H1 (cell line): ENCODE data around the gene VSIG2. TPM values are rescaled to one million over a fixed set of nuclear protein-coding genes. Genes with fewer than 3 reads are reported as not detected.
A peak's percentile ranks its signal among the peaks of the same experiment; 100 is the strongest.

Source experiments
- CTCF ChIA-PET: fragments of 300-600 bp; sonication (Branson Sonifier 250); formaldehyde crosslinking; loops from one replicate; lab custom pipeline; 2021; ENCODE audit not compliant: partially characterized antibody; lab: Charles Lee
- POLR2A ChIA-PET: fragments of 300-600 bp; sonication (Branson Sonifier 250); formaldehyde crosslinking; loops from one replicate; lab custom pipeline; 2021; ENCODE audit warnings: inconsistent platforms; ENCODE audit not compliant: partially characterized antibody; lab: Charles Lee
- DNase-seq, 2 experiments: peaks; one replicate each; pipeline versions ENCODE4 v3.0.0 to v3.0.0-alpha.2; 2010 to 2022; ENCODE audit warnings: low spot score in 2 of 2, low read depth in 1 of 2, mixed read lengths in 1 of 2
- FAIRE-seq: peaks from 2 replicates; lab custom pipeline; 2011; peaks lifted over from hg19 to GRCh38; lab: Jason Lieb, UNC
- H2AFZ ChIP-seq: 2 replicates; pipeline ENCODE4 v1.8.1; 2012; ENCODE audit warnings: low read length, inconsistent platforms
- H2AK5ac ChIP-seq: 2 replicates; pipeline ENCODE4 v1.6.1; 2013; ENCODE audit warnings: low read depth, low read length
- H2BK120ac ChIP-seq: replicated peaks from 2 replicates; pipeline ENCODE3; 2013; ENCODE audit warnings: low read depth, low read length, inconsistent platforms
- H2BK12ac ChIP-seq: 2 replicates; pipeline ENCODE4 v1.6.1; 2013; ENCODE audit warnings: low read depth, low read length
- H2BK15ac ChIP-seq: 2 replicates; pipeline ENCODE4 v1.6.1; 2013; ENCODE audit warnings: low read length
- H2BK20ac ChIP-seq: 2 replicates; pipeline ENCODE4 v1.6.1; 2013; ENCODE audit warnings: low read length
- H2BK5ac ChIP-seq: 2 replicates; pipeline ENCODE4 v1.6.1; 2013; ENCODE audit warnings: low read depth, low read length
- H3K14ac ChIP-seq: 2 replicates; pipeline ENCODE4 v1.6.1; 2013; ENCODE audit warnings: inconsistent platforms; ENCODE audit not compliant: insufficient read length
- H3K18ac ChIP-seq: 2 replicates; pipeline ENCODE4 v1.6.1; 2013; ENCODE audit warnings: low read length; ENCODE audit errors: extremely low read depth
- H3K23ac ChIP-seq: 2 replicates; pipeline ENCODE4 v1.6.1; 2013; ENCODE audit warnings: inconsistent platforms; ENCODE audit not compliant: insufficient read length
- H3K23me2 ChIP-seq: 2 replicates; pipeline ENCODE4 v1.6.1; 2013; ENCODE audit warnings: low read depth, low read length
- H3K27ac ChIP-seq: 2 replicates; pipeline ENCODE4 v1.6.1; 2011; ENCODE audit warnings: low read depth, low read length, inconsistent platforms
- H3K27me3 ChIP-seq, 4 experiments: replicated peaks in 1 of 4; 1 replicate in 1 of 4; 2 replicates in 3 of 4; pipeline versions ENCODE4 v1.6.1 to v1.8.1; 2011 to 2013; ENCODE audit warnings: low read length in 3 of 4, mild to moderate bottlenecking in 3 of 4, inconsistent platforms in 2 of 4, mixed read lengths in 2 of 4, moderate library complexity in 1 of 4; ENCODE audit not compliant: control insufficient read depth in 3 of 4, insufficient read depth in 3 of 4; ENCODE audit errors: extremely low read depth in 1 of 4
- H3K36me3 ChIP-seq, 4 experiments: 2 replicates each; pipeline versions ENCODE4 v1.6.1 to v1.8.1; 2011 to 2013; ENCODE audit warnings: mild to moderate bottlenecking in 4 of 4, low read length in 3 of 4, moderate library complexity in 2 of 4, control low read depth in 1 of 4, inconsistent platforms in 1 of 4; ENCODE audit not compliant: insufficient read depth in 4 of 4, control insufficient read depth in 2 of 4
- H3K4ac ChIP-seq: replicated peaks from 2 replicates; pipeline ENCODE3; 2013; ENCODE audit warnings: low read length, low read depth, mixed read lengths, inconsistent platforms; ENCODE audit not compliant: insufficient read length
- H3K4me1 ChIP-seq, 4 experiments: replicated peaks in 1 of 4; 1 replicate in 1 of 4; 2 replicates in 3 of 4; pipeline versions ENCODE4 v1.6.1 to v1.8.1; 2011 to 2013; ENCODE audit warnings: low read length in 3 of 4, inconsistent platforms in 2 of 4, mixed read lengths in 1 of 4; ENCODE audit not compliant: insufficient read depth in 4 of 4, control insufficient read depth in 3 of 4
- H3K4me2 ChIP-seq, 2 experiments: 2 replicates each; pipeline versions ENCODE4 v1.6.1 to v1.8.1; 2011 to 2013; ENCODE audit warnings: low read depth in 2 of 2, low read length in 2 of 2, control low read depth in 1 of 2, inconsistent platforms in 1 of 2, mild to moderate bottlenecking in 1 of 2; ENCODE audit not compliant: insufficient read depth in 1 of 2
- H3K4me3 ChIP-seq, 4 experiments: fragments of 200-600, 300-600 bp in 1 of 4; sonication (generic), shearing (Covaris generic), sonication (Bioruptor Twin) in 1 of 4; 2 replicates each; pipeline versions ENCODE4 v1.5.1 to v1.8.1; 2011 to 2016; ENCODE audit warnings: low read length in 4 of 4, low read depth in 3 of 4, control low read depth in 2 of 4, inconsistent platforms in 2 of 4, mild to moderate bottlenecking in 2 of 4, mixed read lengths in 1 of 4, moderate library complexity in 1 of 4; ENCODE audit not compliant: insufficient read depth in 2 of 4; ENCODE audit errors: extremely low read depth in 1 of 4
- H3K56ac ChIP-seq: replicated peaks from 2 replicates; pipeline ENCODE3; 2013; ENCODE audit warnings: low read depth, mild to moderate bottlenecking, mixed read lengths, low read length, inconsistent platforms; ENCODE audit not compliant: insufficient read length
- H3K79me1 ChIP-seq: 2 replicates; pipeline ENCODE4 v1.6.1; 2013; ENCODE audit warnings: low read depth, low read length, control low read depth
- H3K79me2 ChIP-seq, 2 experiments: 2 replicates each; pipeline versions ENCODE4 v1.6.1 to v1.8.1; 2012 to 2013; ENCODE audit warnings: low read length in 2 of 2, mild to moderate bottlenecking in 2 of 2, inconsistent platforms in 1 of 2; ENCODE audit not compliant: insufficient read depth in 2 of 2, control insufficient read depth in 1 of 2
- H3K9ac ChIP-seq, 4 experiments: replicated peaks in 1 of 4; 1 replicate in 1 of 4; 2 replicates in 3 of 4; pipeline versions ENCODE4 v1.6.1 to v1.8.1; 2011 to 2013; ENCODE audit warnings: low read depth in 3 of 4, low read length in 3 of 4, control low read depth in 2 of 4, mild to moderate bottlenecking in 2 of 4, moderate library complexity in 2 of 4, inconsistent platforms in 1 of 4; ENCODE audit errors: extremely low read depth in 1 of 4
- H3K9me3 ChIP-seq, 2 experiments: 2 replicates each; pipeline versions ENCODE4 v1.6.1 to v1.8.1; 2012 to 2013; ENCODE audit warnings: mild to moderate bottlenecking in 2 of 2, moderate library complexity in 2 of 2, control low read depth in 1 of 2, inconsistent platforms in 1 of 2, low read depth in 1 of 2, low read length in 1 of 2, mixed read lengths in 1 of 2; ENCODE audit not compliant: insufficient read depth in 2 of 2
- H4K20me1 ChIP-seq, 2 experiments: replicated peaks in 1 of 2; 2 replicates each; pipeline versions ENCODE3 to v1.8.1; 2011 to 2013; ENCODE audit warnings: inconsistent platforms in 2 of 2, low read length in 2 of 2, mild to moderate bottlenecking in 1 of 2; ENCODE audit not compliant: insufficient read depth in 2 of 2, control insufficient read depth in 1 of 2
- H4K5ac ChIP-seq: 2 replicates; pipeline ENCODE4 v1.6.1; 2013; ENCODE audit warnings: low read length, low read depth, mixed read lengths, inconsistent platforms; ENCODE audit not compliant: insufficient read length
- H4K8ac ChIP-seq: 2 replicates; pipeline ENCODE4 v1.8.0; 2013; ENCODE audit warnings: mild to moderate bottlenecking, moderate library complexity, low read length, inconsistent platforms; ENCODE audit not compliant: insufficient read depth; ENCODE audit errors: extremely low read depth
- H4K91ac ChIP-seq: replicated peaks from 2 replicates; pipeline ENCODE3; 2013; ENCODE audit warnings: low read length, mixed read lengths, inconsistent platforms; ENCODE audit not compliant: insufficient read length
- BACH1 ChIP-seq: IDR thresholded peaks from 2 replicates; pipeline ENCODE4 v1.6.1; 2012; ENCODE audit warnings: low read length, improper control_type of control experiment
- EP300 ChIP-seq, 2 experiments: IDR thresholded peaks; 1 replicate in 1 of 2; 2 replicates in 1 of 2; pipeline ENCODE4 v1.6.1; 2011 to 2012; ENCODE audit warnings: low read depth in 2 of 2, low read length in 2 of 2, mild to moderate bottlenecking in 2 of 2, borderline replicate concordance in 1 of 2, inconsistent platforms in 1 of 2, moderate library complexity in 1 of 2
- EZH2 ChIP-seq: fragments of 200-600 bp; sonication (generic); IDR thresholded peaks from 2 replicates; pipeline ENCODE4 v1.7.1; 2012; ENCODE audit warnings: low read depth, mild to moderate bottlenecking, moderate library complexity, low read length, inconsistent platforms; ENCODE audit not compliant: severe bottlenecking
- JUND ChIP-seq: IDR thresholded peaks from 2 replicates; pipeline ENCODE4 v1.6.1; 2011; ENCODE audit warnings: mild to moderate bottlenecking, improper control_type of control experiment, low read length
- MAFK ChIP-seq: IDR thresholded peaks from 2 replicates; pipeline ENCODE4 v1.6.1; 2012; ENCODE audit warnings: low read depth, mild to moderate bottlenecking, improper control_type of control experiment, low read length
- PHF8 ChIP-seq: fragments of 200-600 bp; sonication (generic); conservative IDR thresholded peaks from 2 replicates; pipeline ENCODE4 v1.7.1; 2012; ENCODE audit warnings: low read depth, mild to moderate bottlenecking, inconsistent platforms, low read length, moderate library complexity
- POLR2A ChIP-seq, 2 experiments: IDR thresholded peaks; 1 replicate in 1 of 2; 2 replicates in 1 of 2; pipeline ENCODE4 v1.6.1; 2011; ENCODE audit warnings: low read depth in 2 of 2, low read length in 2 of 2, mild to moderate bottlenecking in 2 of 2; ENCODE audit errors: control extremely low read depth in 1 of 2
- RFX5 ChIP-seq: IDR thresholded peaks from 2 replicates; pipeline ENCODE4 v1.6.1; 2011; ENCODE audit warnings: low read depth, low read length, improper control_type of control experiment, borderline replicate concordance
- RNF2 ChIP-seq: fragments of 200-900, 300-1000 bp; sonication (generic); IDR thresholded peaks from 2 replicates; pipeline ENCODE4 v1.7.1; 2016; ENCODE audit warnings: borderline replicate concordance, low read depth, mild to moderate bottlenecking, antibody characterized with exemption, low read length; ENCODE audit not compliant: poor library complexity, severe bottlenecking; ENCODE audit errors: missing control alignments
- SIRT6 ChIP-seq: IDR thresholded peaks from one replicate; pipeline ENCODE4 v1.7.1; 2012; ENCODE audit warnings: low read length, inconsistent platforms
- SP4 ChIP-seq: IDR thresholded peaks from 2 replicates; pipeline ENCODE4 v1.6.1; 2012; ENCODE audit warnings: low read length, inconsistent platforms
- USF2 ChIP-seq: IDR thresholded peaks from 2 replicates; pipeline ENCODE4 v1.6.1; 2011; ENCODE audit warnings: low read length, improper control_type of control experiment
- WGBS, 2 experiments: shearing (Covaris generic) in 1 of 2; methylation state at CpG; one replicate each; pipeline versions ENCODE4 v1.1.6 to v1.1.7; 2013 to 2015; ENCODE audit warnings: low lambda C conversion rate in 2 of 2, mixed read lengths in 2 of 2, inconsistent platforms in 1 of 2, low coverage in 1 of 2, missing lambda C conversion rate in 1 of 2; ENCODE audit not compliant: insufficient replicate concordance in 2 of 2, insufficient coverage in 1 of 2, insufficient read length in 1 of 2; ENCODE audit errors: extremely low coverage in 1 of 2, missing lambda C conversion rate in 1 of 2; 5-methylcytosine and 5-hydroxymethylcytosine counted together
- polyA plus RNA-seq, 7 experiments: library from polyadenylated mRNA; depleted of rRNA in 3 of 7; stranded (reverse) in 5 of 7; unstranded in 2 of 7; fragments of >200 nt in 5 of 7; fragments of 200-250 nt in 2 of 7; gene quantifications; 1 replicate in 5 of 7; 2 replicates in 1 of 7; 4 replicates in 1 of 7; pipeline versions ENCODE4 v1.2.1 to v1.2.3, GENCODE V29; 2011 to 2013; ENCODE audit warnings: missing spikeins in 2 of 7, mixed read lengths in 2 of 7
- total RNA-seq: library from RNA; stranded (reverse); fragmentation: NEBNext Ultra II Directional; extraction: Animal tissue kit (Norgen Biotek cat#: 25700); gene quantifications from 2 replicates; pipeline ENCODE4 v1.2.1, GENCODE V29; 2021

Gene VSIG2
- total and polyA plus RNA-seq, 2 of the 8 experiments (the other 6 are each of a cell fraction or from before 2014, with no cell fraction given): 0.18 TPM; not detected in 1

- 5% methylated on average over 17 of the region's 25 CpGs; no CpG with 5 or more reads in 1 of the 2 experiments for WGBS, 2 experiments
- DNase-seq: peak in 1 of 2 experiments; percentile 64
- TF ChIP-seq RFX5 (no peak), BACH1 (no peak), POLR2A (IDR thresholded peaks at IDR 0.05; ENCODE audit: control extremely low read depth in 1 of 2, low read depth in 2 of 2, low read length in 2 of 2) (no peak), EP300 (IDR thresholded peaks at IDR 0.05; ENCODE audit: borderline replicate concordance in 1 of 2, low read depth in 2 of 2, low read length in 2 of 2) (no peak), MAFK (no peak), SP4 (no peak), PHF8 (no peak), RNF2 (peak; percentile 30), EZH2 (peak; percentile 77), USF2 (no peak), SIRT6 (no peak), JUND (no peak)
These were observed 8.2 kb upstream of the VSIG2 start for GRCh38 chr11:124760205-124760652.

More at GRCh38 chr11:124760205-124760652, 8.2 kb upstream of the VSIG2 start:
- Histone ChIP-seq H2BK12ac (peak overlapping the region; percentile 39; the same call in 1 of the 2 replicates), H3K79me1 (no peaks in the 10 kb centered on the region), H3K9ac (no peak overlapping the region), H2BK5ac (no peak overlapping the region), H2BK15ac (0 out of 2 replicates have a peak overlapping the region, but pooled peaks have one; percentile 46), H2BK120ac (no peak overlapping the region), H3K4me1 (peaks cover 6 to 41% (median 27%) of the 10 kb centered on the region in 4 experiments), H2BK20ac (no peak overlapping the region), H3K23me2 (peaks cover 17% of the 10 kb centered on the region; the same call in 1 of the 2 replicates), H2AFZ (no peak overlapping the region), H3K36me3 (peaks cover 0 to 3% (median 0%) of the 10 kb centered on the region in 4 experiments; a peak in 1 of 8 replicates), H3K18ac (0 out of 2 replicates have a peak overlapping the region, but pooled peaks have one; percentile 71), H3K4me2 (peak overlapping the region; percentile 80 to 81), H4K8ac (no peak overlapping the region; the same call in 1 of the 2 replicates), H3K14ac (no peak overlapping the region), H4K5ac (no peak overlapping the region), H3K27ac (no peak overlapping the region), H3K27me3 (peaks cover 61 to 81% (median 75%) of the 10 kb centered on the region in 4 experiments), H3K79me2 (no peaks in the 10 kb centered on the region), H3K56ac (no peak overlapping the region), H3K23ac (no peak overlapping the region), H4K20me1 (peaks cover 20 to 38% of the 10 kb centered on the region in 2 experiments), H3K4me3 (peak overlapping the region in 1 of 4 experiments; percentile 58; a peak in 2 of 8 replicates), H2AK5ac (no peak overlapping the region), H4K91ac (no peak overlapping the region), H3K4ac (peak overlapping the region; percentile 8), H3K9me3 (no peaks in the 10 kb centered on the region)
- ChIA-PET CTCF (interaction anchor here (1.0 to 28.0 kb wide), 14 partner anchors 8 to 503 kb away, joined by 3 to 382 read pairs (median 13); partner anchors contain the start of genes NRGN, ROBO3, SIAE and SPA17), POLR2A (interaction anchor here (0.7 to 4.2 kb wide), 4 partner anchors 14 to 89 kb away, joined by 3 to 26 read pairs (median 5); partner anchors contain the start of gene MSANTD2)
- no peak for FAIRE-seq
